Activated CD8-positive, alpha-beta T cell treated with anti-CD3 and anti-CD28 coated beads for 36 hours (primary cell): ENCODE measurements around the gene ENO4. TPM values are rescaled to one million over a fixed set of nuclear protein-coding genes. Genes with fewer than 3 reads are reported as not detected.

Experiments
- ATAC-seq: fragments of 200-7000 bp; cut with Tn5 transposase; one replicate; pipeline ENCODE4 v1.10.0; 2021; ENCODE audit warnings: mild to moderate bottlenecking, moderate library complexity
- CTCF ChIA-PET: fragments of 350-600 bp; sonication (Branson Sonifier 250); formaldehyde crosslinking; loops from one replicate; lab custom pipeline; 2021; ENCODE audit warnings: antibody characterized with exemption; lab: Charles Lee
- POLR2A ChIA-PET: fragments of 350-600 bp; sonication (Branson Sonifier 250); formaldehyde crosslinking; loops from one replicate; lab custom pipeline; 2021; ENCODE audit warnings: antibody characterized with exemption; lab: Charles Lee
- DNase-seq: peaks from one replicate; pipeline ENCODE4 v3.0.0-alpha.2; 2020
- H3K27ac Mint-ChIP-seq: one replicate; pipeline ENCODE4 v1.8.0; 2021; ENCODE audit warnings: mild to moderate bottlenecking, mixed read lengths
- H3K27me3 Mint-ChIP-seq: one replicate; pipeline ENCODE4 v1.8.0; 2021; ENCODE audit warnings: mixed read lengths
- H3K36me3 Mint-ChIP-seq: one replicate; pipeline ENCODE4 v1.8.0; 2021; ENCODE audit warnings: low read depth, mixed read lengths
- H3K4me1 Mint-ChIP-seq: one replicate; pipeline ENCODE4 v1.8.0; 2021; ENCODE audit warnings: low read depth, mixed read lengths
- H3K4me3 Mint-ChIP-seq: one replicate; pipeline ENCODE4 v1.8.0; 2021; ENCODE audit warnings: mild to moderate bottlenecking, moderate library complexity, mixed read lengths
- H3K9me3 Mint-ChIP-seq: one replicate; pipeline ENCODE4 v1.8.0; 2021; ENCODE audit warnings: mixed read lengths
- CTCF ChIP-seq: fragments of 200-600 bp; IDR thresholded peaks from one replicate; pipeline ENCODE4 v1.8.0; 2022; ENCODE audit warnings: antibody characterized with exemption, mild to moderate bottlenecking
- intact Hi-C: fragments of 100-400 bp; cut with micrococcal nuclease; formaldehyde crosslinking; loops from one replicate; pipeline ENCODE4 v1.10.0; 2022
- total RNA-seq, 2 experiments: library from RNA; stranded (reverse); gene quantifications; one replicate each; pipeline ENCODE4 v1.2.3, GENCODE V29; 2021

The ENO4 gene
- total RNA-seq, 2 experiments from 2014 or later = not detected

- no peak for TF ChIP-seq CTCF
- Mint-ChIP-seq H3K27me3 (peaks cover 15% of the 10 kb centered on the region), H3K4me3 (no peak overlapping the region), H3K9me3 (no peaks in the 10 kb centered on the region), H3K4me1 (no peaks in the 10 kb centered on the region), H3K36me3 (no peaks in the 10 kb centered on the region), H3K27ac (no peak overlapping the region)
- intact Hi-C loops = no loop called here
- ChIA-PET CTCF (no interaction called here), POLR2A (no interaction called here)
- DNase-seq = no peak
- ATAC-seq = no peak
Measured at GRCh38 chr10:116819999-116820677, 29.2 kb upstream of the ENO4 start.

GRCh38 chr10:116825901-116826300, 23.4 kb upstream of the ENO4 start:
- Mint-ChIP-seq H3K4me3 (no peak overlapping the region), H3K27ac (no peak overlapping the region), H3K9me3 (no peaks in the 10 kb centered on the region), H3K36me3 (no peaks in the 10 kb centered on the region), H3K4me1 (no peaks in the 10 kb centered on the region), H3K27me3 (peaks cover 1% of the 10 kb centered on the region)
- TF ChIP-seq CTCF = no peak
- POLR2A ChIA-PET = no interaction called here
- ATAC-seq (no peak), DNase-seq (no peak)
- CTCF ChIA-PET = no interaction called here
- intact Hi-C loops = no loop called here

GRCh38 chr10:116826803-116827202, 22.5 kb upstream of the ENO4 start:
- no peak overlapping the region for H3K27ac Mint-ChIP-seq
- POLR2A ChIA-PET = no interaction called here
- ATAC-seq = no peak
- DNase-seq = no peak
- H3K27me3 Mint-ChIP-seq = peaks cover 1% of the 10 kb centered on the region
- no peaks in the 10 kb centered on the region for H3K36me3 Mint-ChIP-seq
- H3K4me3 Mint-ChIP-seq = no peak overlapping the region
- intact Hi-C loops = no loop called here
- no peak for TF ChIP-seq CTCF
- CTCF ChIA-PET = interaction anchor here (1.4 kb wide), 1 partner anchor 39 kb away, joined by 4 read pairs; no protein-coding TSS in a partner anchor
- no peaks in the 10 kb centered on the region for H3K4me1 Mint-ChIP-seq
- H3K9me3 Mint-ChIP-seq = no peaks in the 10 kb centered on the region

- Mint-ChIP-seq H3K4me3 (no peak overlapping the region), H3K4me1 (no peaks in the 10 kb centered on the region), H3K27ac (no peak overlapping the region), H3K9me3 (no peaks in the 10 kb centered on the region), H3K27me3 (peaks cover 2% of the 10 kb centered on the region), H3K36me3 (no peaks in the 10 kb centered on the region)
- ChIA-PET CTCF (interaction anchor here (1.4 kb wide), 1 partner anchor 39 kb away, joined by 4 read pairs; no protein-coding TSS in a partner anchor), POLR2A (no interaction called here)
- no peak for TF ChIP-seq CTCF
- intact Hi-C loops = no loop called here
- DNase-seq (no peak), ATAC-seq (no peak)
Measured at GRCh38 chr10:116827214-116827671, 22.1 kb upstream of the ENO4 start.

GRCh38 chr10:116828116-116828515, 21.2 kb upstream of the ENO4 start:
- intact Hi-C loops = no loop called here
- CTCF ChIA-PET = interaction anchor here (1.4 kb wide), 1 partner anchor 40 kb away, joined by 4 read pairs; no protein-coding TSS in a partner anchor
- Mint-ChIP-seq H3K27ac (no peak overlapping the region), H3K4me1 (no peaks in the 10 kb centered on the region), H3K4me3 (no peak overlapping the region), H3K9me3 (no peaks in the 10 kb centered on the region), H3K36me3 (no peaks in the 10 kb centered on the region), H3K27me3 (peaks cover 4% of the 10 kb centered on the region)
- no peak for DNase-seq
- POLR2A ChIA-PET = no interaction called here
- no peak for TF ChIP-seq CTCF
- no peak for ATAC-seq
